NCI-H1694 treated with DMSO at 0.1 percent for 48 hours (cell line): ENCODE results near the gene DOC2B.
"Not testable (repeated sequence)": the region's sequence is repeated elsewhere in the genome, so short reads cannot be mapped to it uniquely, and the experiment has no call there.

Experiments
- DNase-seq: peaks from one replicate; lab custom pipeline; 2025; lab: John Stamatoyannopoulos, UW

The DOC2B gene

DNA sequence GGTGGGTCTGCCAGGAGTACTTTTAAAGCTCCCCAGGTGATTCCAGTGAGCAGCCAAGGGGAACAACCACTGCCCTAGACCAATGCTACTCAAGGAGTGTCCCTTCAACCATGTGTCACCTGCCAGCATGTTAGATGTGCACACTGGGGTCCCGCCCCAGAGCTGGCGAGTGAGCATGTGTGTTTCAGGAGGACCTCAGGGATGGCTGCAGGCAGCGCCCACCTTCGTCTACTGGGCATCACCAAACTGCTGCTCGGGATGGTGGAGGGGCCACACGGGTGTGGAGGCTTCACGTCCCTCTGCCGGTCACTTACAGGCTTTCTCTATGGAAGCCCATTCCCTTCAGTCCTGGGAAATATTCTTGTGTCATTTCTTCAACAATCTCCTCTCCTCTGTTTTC is 29.0 kb upstream of the DOC2B start:
- no peak for DNase-seq

DNA sequence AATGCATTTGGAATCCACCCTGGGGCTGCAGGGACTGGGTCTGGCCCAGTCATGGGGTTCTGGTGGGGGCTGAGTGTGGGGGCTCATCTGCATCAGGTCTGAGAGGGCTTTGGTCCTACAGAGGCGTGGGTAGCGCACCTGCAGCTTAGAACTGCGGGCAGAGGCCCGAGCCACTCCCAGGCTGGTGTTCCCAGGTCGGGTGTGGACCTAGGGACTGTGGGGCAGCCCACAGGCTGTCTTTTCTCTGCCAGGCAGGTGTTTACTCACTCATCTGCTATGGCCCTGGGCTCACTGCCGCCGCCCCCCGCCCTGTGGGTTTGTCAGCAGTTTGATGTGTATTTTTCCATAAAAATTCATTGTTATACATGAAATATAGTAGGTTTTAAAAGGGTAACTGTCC is 27.0 kb upstream of the DOC2B start:
- DNase-seq: no peak

DNA sequence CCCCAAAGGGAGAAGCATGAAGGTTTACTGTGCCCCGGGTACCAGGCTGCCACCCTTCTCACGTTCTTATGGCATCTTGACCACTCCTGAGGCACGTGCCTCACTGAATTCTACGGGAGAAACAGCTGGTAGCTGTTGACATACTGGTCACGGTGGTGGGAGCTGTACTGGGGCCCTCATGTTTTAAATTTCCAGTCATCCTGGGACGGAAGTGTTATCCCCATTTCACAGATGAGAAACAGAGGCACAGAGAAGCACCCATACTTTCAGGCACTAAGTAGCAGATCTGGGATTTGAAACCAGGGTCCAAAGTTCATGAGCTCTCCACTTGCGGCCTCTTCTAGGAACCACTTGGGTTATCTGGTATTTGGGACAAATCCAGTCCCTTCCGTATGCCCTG is 26.3 kb upstream of the DOC2B start:
- no peak for DNase-seq

- peak; percentile 73 for DNase-seq
Measured at GRCh38 chr17:206941-207560, 25.6 kb upstream of the DOC2B start.

DNA sequence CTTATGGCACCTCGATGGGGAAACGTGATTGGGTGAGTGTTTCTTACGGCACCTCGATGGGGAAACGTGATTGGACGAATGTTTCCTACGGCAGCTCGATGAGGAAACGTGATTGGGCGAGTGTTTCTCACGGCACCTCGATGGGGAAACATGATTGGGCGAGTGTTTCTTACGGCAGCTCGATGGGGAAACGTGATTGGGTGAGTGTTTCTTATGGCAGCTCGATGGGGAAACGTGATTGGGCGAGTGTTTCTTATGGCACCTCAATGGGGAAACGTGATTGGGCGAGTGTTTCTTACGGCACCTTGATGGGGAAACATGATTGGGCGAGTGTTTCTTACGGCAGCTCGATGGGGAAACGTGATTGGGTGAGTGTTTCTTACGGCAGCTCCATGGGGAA is 25.0 kb upstream of the DOC2B start:
- DNase-seq: not testable (repeated sequence)

DNA sequence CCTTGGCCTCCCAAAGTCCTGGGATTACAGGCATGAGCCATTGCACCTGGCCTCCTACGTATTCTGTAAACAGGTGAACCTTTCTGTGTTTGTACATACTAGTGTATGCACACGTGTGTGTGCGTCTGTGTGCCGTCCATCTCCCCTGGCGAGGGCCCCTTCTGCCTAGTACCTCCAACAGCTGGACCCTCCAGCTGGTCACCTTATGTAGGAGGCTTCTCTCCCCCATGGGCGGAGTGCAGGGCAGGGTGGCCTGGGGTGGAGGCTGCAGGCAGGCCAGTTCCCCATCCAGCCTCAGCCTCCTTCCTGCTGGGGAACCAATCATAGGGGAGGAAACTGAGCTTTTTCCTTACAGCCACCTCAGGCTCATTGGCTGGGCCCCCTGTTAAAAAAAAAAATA is 24.4 kb upstream of the DOC2B start:
- DNase-seq: no peak

DNA sequence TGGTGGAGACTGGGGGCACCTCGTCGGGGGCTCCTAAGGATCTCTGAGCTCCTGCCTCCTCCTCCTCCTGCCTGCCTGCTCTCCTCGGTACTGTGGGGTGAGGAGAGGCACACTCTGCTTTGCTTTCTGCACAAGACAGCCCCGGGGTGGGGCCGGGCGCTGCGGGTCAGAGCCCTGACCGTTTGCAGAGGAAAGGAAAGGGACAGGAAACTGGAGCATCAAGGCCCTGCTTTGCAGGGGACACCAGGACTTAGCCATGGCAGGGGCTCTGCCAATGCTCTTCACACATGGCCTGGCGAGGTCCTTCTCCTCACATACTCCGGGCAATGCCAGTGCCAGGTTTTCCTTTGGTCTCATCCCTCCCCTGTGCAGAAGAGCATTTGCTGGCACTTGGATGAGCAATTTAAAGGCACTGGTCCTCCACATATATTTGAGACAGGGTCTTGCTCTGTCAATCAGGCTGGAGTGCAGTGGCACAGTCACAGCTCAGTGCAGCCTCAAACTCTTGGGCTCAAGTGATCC is 23.8 kb upstream of the DOC2B start:
- no peak for DNase-seq

DNA sequence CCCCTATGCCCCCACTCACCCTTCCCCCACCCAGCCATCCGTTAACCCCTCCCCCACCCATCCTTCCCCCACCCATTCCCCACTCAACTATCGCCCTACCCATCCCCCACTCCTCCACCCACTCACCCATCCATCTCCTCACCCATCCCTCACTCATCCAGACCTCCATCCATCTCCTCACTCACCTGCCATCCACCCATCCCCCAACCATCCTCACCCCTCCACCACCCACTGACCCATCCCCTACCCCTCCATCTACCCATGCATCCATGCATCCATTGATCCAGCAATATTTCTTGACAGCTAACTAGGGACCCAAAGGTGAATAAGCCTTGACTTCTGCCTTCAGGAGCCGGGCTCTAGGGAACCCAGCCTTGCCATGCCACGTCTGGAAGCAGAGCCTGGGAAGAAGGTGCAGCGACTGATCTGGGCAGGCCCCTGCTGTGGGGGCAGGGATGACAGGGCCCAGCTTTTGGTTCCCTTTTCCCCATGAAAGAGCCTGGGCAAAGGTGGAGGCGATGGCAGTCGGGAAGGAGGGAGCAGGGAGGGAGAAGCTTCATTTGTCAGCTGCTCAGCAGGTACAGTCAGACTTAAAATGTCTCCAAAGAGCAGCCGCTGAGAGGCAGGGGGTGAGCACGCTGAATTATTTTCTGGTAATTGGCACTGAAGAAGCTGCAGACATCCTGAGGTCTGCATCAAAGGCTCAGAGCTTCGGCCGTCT is 23.1 kb upstream of the DOC2B start:
- DNase-seq: no peak

GRCh38 chr17:202501-202951 is 21.1 kb upstream of the DOC2B start:
- no peak for DNase-seq

GRCh38 chr17:201736-202135 is 20.3 kb upstream of the DOC2B start:
- DNase-seq: not testable (repeated sequence)

- DNase-seq: not testable (repeated sequence)
Measured at GRCh38 chr17:201257-201656, 19.8 kb upstream of the DOC2B start.

DNA sequence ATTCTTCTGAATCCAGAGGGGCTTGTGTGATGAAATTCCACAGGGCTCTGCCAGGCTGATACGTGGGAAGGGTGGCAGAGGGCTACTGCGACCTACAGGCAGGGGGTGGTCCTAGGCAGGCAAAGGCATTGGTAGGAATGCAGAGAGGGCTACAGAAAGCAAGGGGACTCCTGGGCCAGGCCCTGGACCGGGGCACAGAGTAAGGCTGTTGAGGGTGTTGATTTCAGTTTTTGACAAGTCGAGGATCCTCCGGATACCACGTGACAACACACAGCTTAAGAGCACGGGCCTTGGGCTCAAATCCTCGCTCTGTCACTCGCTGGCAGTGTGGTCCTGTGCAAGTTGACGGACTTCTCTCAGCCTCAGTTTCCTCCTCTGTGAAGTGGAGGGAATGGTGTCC is 19.1 kb upstream of the DOC2B start:
- no peak for DNase-seq

DNA sequence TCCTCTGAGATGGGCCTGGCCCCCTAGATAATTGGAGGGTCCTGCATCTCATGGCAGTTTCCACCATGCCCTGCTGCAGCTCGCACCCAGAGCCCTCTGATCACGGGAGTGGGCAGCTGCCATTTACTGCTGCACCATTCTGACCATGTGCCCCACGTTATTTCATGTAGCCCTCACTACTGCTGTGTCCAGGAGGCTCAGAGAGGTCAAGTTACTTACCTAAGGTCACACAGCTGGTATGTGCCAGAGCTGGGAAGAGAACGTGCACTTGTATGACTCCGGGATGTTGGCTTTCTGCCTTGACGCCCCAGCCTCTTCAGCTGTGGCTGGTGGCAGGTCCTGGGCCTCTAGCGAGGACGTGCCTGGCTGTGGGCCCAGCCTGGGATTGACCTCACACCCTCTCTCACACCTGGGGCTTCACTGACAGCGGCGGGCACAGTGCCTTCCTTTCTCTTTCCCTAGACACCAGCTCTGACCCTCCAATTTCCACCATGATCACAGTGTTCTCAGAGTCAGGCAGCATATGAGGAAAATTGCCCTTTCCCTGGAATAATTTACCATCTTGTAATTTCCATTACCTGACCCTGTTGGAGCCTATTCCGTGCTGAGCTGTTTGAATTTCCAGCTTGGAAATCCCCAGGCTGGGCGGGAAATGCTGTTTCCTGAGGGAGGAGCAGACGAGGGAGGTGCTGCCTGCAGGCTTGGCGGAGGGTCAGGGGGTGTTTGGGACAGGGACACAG is 18.5 kb upstream of the DOC2B start:
- DNase-seq: no peak

DNA sequence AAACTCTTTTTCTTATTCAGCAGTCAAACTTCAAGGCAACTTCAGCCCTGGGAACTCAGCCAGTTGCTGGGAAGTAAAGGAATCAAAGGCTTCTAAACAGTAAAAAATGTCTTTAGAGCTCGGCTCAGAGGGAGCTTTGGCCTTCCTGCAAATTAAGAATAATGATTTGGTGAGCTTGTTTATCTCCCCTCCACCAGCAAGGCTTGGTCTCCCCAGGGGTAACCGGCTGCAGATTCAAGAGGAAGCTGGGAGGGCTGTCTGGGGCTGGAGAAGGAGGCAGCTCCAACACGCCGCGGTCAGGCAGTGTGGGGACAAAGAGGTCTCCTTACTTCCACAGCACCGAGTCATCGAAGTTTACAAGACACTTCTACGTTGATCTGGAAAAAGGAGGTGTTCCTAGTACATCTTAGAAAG is 17.7 kb upstream of the DOC2B start:
- DNase-seq: no peak

DNA sequence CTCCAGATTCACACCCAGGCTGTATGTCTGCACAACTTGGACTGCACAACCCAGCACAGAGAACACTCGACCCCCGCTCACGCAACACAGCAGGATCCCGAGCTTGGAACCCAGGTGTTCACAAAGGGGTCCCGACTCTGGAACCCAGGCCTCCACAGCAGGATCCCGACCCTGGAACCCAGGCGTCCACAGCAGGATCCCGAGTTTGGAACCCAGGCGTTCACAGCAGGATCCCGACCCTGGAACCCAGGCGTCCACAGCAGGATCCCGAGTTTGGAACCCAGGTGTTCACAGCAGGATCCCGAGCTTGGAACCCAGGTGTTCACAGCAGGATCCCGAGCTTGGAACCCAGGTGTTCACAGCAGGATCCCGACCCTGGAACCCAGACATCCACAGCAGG is 16.8 kb upstream of the DOC2B start:
- DNase-seq: not testable (repeated sequence)

GRCh38 chr17:197352-197751 is 15.9 kb upstream of the DOC2B start:
- no peak for DNase-seq

GRCh38 chr17:194828-195602 is 13.6 kb upstream of the DOC2B start:
- no peak for DNase-seq

GRCh38 chr17:193841-194806 is 12.7 kb upstream of the DOC2B start:
- peak; percentile 68 for DNase-seq

- DNase-seq: no peak
Measured at GRCh38 chr17:193426-193810, 12.0 kb upstream of the DOC2B start.

- DNase-seq: no peak
Measured at GRCh38 chr17:192666-193425, 11.4 kb upstream of the DOC2B start.
